NCI-H2107 treated with DMSO at 0.1 percent for 48 hours (cell line): Measurements from ENCODE around the gene MROH2A.

Source experiments
- DNase-seq: peaks from one replicate; lab custom pipeline; 2025; ENCODE audit not compliant: unreplicated experiment; lab: John Stamatoyannopoulos, UW

Gene MROH2A

DNA sequence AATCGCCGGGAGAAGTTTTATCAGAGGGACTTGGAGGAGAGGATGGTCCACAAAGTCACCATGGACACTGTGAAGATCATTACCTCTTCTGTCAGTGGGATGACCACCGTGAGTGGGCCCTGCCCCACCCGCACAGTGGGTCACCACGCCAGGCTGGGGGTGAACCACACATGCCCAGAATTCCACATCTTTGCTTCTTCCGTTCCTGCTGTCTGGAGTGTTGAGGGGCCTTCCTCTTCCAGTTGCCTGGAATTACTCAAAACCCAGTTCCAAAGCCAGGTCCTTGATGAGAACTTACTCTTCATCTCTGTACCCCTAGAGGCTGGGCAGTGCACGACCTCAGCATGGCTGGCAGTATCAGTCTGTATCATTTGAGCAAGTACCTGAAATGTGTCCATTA is 22.1 kb downstream of the MROH2A start:
- no peak for DNase-seq

DNA sequence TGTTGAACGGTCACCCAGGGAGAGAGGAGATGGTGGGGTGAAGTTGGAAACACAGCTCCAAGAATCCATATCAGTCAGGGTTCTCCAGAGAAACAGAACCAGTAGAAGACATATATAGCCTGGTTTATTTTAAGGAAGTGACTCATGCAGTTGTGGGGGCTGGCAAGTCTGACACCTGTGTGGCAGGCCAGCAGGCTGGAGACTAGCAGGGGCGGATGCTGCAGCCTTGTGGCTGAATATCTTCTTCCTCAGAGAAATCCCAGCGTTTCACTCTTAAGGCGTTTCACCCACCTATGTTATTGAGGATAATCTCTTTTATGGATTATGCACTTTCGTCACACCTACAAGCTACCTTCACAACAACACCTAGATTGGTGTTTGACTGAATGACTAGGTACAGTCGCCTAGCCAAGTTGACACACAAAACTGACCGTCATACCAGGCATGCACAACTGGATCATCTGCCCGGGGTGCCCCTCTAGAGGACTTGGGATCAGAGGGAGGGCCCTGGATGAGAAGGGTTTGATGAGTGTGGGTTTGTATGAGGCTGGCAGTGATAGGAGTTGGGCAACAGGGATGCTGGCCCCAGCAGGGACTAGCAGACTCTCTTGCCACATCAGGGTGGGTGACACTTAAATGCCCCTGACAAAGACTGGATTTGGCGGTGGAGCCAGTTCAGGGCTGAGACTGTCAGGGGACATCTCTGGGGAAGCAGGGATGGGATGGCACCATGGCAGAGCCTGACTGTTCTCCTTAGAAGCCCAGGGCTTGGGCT is 23.4 kb downstream of the MROH2A start:
- DNase-seq: no peak

DNA sequence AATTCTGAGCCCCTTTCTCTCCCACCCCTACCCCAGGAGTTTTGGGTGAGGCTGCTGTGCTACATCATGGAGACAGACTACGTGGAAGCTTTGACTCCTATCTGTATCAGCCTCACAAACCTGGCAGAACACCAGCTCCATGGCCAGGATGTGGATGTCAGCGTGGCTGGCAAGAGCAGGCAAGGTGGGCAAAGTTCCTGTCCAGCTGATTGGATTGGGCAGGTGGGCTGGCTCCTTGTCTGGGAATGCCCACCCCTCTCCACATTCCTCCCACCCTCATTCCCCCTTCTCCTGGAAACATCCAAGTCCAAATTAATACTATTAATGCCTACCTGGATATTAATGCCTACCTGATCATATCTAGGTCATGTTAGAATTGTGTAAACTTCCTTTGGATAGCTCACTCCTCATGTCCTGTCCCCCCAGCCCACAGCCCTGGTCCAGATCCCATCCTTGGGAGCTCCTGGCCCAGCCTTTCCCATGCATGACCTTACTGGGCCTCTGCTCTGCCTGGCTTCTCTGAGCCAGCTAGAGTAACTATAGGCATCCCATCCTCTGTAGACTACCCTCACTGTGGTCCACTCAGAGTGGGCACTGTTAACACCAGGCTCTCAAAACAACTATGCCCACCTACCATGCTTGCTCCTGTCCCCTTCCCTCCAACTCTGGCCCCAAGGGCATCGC is 24.1 kb downstream of the MROH2A start:
- DNase-seq: no peak

DNA sequence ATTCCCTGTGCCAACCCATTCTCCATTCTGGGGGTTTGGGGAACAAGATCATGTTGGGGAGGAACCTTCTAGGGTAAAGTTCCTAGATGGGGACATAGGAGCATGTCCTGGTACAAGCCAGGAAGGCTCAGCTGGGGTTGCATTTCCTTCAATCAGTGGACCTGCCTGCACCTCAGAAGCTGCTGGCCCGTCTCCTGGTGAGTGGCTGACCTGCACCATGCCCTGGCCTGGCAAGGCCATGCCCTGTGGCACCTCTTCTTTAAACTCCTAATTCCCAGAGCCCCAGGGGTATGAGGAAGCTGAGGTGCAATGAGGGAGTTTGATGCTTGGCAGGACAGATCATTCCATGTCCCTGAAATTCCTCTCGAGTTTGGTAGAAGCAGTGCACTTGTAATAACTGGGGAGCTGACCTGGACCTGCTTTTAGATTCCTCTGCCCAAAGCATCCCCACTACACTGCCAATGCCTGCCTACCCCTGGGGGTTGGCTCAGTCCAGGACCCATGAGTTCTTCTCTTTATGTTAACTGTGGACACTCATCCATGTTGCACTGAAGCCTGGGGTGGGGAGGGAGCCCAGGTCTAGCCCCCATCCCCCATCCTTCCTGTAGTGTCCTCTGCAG is 25.3 kb downstream of the MROH2A start:
- DNase-seq: no peak

DNA sequence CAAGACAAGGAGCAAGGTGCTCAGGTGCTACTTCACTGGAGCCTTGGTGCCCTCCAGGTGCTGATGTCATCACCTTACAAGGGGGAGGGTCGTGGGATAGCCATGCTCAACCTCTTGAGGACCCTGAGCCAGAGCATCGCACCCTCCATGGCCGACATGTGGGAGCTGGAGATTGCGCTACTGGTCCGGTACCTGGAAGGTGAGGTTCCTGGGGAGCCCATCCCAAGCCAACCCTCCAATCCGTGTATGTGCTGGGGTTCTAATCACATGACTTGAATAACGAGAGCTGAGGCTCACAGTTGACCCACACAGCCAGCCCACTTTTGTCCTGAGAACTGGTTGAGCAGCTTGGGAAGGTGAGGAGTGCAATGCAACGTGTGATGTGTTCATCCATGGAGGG is 25.9 kb downstream of the MROH2A start:
- DNase-seq: no peak

DNA sequence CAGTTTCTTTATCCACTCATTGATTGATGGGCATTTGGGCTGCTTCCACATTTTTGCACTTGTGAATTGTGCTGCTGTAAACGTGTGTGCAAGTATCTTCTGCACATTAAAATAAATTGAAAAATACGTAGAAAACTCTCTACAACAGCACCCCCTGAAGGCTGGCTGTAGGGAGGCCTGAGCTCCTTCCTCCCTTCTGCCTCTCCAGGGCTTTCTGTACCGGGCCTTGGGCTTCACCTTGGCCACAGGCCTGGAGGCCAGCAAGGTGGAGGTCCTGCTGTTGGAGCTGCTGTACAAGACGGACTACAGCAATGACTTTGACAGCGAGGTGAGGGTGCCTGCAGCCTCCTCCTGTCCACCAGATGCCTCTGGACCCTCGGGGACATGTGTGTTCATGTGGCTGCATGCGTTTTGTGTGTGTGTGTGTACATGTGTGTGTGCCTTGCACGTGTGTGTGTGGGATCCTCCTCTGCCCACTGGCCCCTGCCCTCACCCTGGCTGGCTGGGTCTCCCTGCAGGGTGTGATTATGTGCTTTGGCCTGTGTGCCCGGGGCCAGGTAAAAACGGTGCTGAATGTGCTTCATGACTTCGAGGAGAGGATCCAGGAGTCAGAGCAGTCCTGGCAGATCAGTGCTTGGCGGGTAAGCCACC is 29.2 kb downstream of the MROH2A start:
- no peak for DNase-seq

DNA sequence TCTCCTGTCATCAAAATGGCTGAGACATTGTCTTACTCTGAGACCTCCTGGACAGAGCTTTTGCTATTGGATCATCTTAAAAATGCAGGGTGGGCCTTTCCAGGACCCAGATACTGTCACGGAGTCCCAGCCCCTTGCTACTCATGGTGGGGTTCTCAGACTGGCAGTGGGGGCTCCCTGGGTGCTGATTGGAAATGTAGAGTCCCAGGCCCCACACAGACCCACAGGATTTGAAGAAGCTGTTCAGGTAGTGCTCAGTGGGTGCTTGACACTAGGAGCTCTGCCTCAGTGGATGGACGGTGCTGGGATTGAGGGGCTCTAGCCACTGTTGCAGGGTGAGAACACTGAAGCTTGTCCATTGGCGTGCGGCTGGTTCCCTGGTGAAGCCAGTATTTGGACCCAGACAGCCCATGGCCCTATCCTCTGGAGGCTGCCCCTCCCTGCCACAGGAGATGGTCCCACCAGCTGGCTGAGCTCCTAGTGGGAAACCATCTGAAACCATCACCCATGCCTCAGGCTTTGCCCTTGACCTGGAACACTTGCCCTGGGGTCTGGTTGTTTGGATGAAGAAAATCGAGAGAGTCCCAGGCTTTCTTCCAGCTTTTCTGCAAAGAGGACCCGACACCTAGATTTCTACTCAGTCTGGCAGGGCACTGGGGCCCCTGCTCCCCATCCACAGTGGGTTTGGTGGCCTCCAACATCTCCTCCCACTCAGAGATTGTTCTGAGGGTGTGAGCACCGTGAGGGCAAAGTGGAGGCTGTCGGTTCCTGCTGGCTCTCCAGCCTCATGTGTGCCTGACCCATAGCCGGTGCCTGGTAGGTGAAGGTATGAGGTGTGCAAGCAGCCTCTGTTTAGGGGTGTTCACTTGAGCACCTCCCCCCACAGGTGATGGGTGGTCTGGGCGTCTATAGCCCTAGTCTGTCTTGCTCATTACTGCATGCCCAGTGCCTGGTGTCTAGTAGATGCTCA is 30.1 kb downstream of the MROH2A start:
- DNase-seq: no peak

DNA sequence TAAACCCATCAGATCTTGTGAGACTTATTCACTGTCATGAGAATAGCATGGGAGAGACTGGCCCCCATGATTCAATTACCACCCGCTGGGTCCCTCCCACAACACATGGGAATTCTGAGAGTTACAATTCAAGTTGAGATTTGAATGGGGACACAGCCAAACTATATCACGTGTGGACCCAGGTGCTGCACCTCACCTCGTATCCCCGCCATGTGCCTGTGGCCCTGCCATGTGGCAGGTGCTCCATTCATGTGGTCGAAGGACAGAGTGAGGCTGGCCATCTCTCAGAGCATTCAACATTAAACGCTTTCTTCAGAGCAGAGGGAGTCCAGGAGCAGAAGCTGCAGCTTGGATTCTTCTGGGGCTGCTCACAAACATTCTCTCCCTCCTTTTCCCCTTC is 32.3 kb downstream of the MROH2A start:
- DNase-seq: no peak

DNA sequence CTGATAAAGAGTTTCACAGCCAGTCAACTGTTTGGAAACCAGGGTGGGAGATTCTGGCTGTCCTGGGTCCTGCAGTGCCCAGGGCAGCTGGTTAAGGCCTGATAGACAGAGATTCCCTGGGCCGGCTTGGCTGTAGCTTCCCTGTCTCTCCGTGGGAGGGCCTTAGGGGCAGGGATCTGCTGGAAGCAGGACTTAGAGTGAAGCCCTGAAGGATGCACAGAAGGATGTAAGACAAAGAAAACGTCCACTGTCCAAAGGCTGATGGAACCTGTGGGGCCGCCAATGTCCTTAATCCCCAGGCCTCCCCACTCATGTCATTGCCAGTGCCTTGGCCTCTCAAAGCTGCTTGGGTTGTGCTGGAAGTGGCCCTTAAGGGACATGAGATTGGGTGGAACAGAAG is 33.0 kb downstream of the MROH2A start:
- no peak for DNase-seq

DNA sequence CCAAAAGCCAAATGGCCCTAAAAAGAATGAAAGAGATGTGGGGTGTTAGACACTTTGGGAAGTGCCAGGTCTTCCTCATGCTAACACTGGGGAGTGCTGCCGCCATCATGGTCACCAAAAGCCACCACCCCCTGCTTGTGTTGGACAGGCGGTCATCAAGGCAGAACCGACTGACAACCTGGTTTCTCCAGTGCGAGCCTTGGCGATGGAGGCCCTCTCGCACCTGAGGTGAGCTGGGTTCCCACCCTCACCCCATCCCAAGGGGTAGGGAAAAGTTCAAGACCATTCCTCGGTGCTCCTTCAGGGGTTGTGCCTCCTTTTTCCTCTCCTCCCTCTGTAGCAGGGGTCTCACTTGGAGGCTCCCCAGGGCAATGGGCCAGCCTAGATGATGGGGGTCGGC is 33.6 kb downstream of the MROH2A start:
- DNase-seq: no peak

DNA sequence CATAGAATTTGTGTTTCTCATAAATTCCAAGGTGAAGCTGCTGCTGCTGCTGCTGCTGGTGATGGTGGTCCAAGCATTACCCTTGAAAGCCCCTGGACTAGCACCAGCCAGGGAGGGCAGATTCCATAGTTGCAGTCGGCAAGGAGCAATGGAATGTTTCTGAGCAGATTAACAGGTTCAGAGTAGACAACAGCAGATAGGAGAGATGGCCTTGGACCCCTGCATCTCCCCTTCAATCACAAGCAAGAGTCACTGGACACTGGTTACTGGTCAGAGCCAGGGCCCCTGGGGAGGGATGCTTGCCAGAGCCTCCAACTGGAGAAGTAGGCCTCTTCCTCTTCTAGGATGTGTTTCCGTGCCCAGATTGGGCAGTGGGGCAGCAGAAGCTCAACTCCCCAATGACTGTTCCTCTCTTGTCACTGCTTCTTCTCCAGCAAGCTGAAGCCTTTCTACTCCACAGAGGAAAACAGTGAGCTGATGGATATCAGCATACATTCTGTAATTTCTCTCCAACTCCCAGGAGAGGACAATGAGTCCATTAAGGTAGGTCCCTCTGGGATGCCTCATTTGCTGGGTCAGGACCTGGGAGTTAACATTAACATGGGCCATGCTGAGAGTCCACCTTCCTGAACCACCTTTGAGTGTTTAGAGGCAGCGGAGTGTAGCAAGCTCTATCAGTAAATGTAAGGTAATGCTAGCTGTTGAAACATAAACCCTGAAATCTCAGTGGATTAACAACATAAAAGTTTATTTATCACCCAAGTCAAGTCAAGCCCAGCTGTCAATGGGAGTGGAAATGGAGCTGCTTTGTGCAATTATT is 35.3 kb downstream of the MROH2A start:
- no peak for DNase-seq

DNA sequence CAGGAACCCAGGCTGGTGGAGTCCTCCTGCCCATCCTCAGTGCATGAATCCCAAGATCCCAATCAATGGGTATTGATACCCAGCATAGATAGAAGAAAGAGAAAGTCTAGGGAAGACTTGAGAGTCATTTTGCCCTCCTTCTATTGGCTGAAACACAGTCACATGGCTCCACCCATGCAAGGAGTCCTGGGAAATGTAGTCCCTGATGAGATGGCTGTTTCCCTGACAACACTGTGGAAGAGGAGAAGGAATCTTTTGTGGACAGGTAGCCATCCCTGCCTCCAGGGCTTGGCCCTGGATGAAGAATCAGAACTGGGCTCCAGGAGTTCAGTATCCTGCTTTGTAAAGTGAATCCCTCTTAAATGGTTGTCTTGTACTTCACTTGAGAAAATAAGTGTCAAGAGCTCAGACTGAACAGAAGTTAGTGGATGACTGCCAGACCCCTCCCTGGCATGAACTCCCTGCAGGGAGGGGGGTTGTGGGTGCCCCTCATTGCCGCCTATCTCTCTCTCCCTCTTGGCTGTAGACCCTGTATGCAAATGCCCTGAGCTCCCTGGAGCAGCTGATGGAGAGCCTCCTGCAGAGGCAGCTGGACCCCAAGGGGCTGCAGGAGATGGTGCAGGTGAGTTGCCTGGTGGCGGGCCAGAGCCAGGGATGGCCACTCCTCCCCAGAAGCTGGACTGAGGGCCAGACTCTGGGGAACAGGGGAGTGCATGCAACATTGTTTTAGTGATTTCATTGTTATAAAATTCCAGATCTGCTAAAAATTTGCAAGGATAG is 36.1 kb downstream of the MROH2A start:
- no peak for DNase-seq

DNA sequence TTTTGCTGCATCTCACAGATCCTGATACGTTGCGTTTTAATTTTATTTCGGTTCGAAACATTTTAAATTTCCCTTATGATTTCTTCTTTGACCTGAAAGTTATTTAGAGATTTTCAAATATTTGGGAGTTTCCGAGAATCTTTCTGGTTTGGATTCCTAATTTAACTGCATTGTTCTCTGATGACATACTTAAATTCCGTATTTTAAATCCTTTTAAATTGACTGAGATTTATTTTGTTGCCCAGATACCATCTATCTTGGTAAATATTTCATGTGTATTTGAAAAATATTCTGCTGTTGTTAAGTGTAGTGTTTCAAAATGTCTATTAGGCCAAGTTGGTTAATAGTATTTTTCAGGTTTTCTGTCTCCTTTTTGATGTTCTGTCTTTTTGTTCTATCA is 37.7 kb downstream of the MROH2A start:
- no peak for DNase-seq

DNA sequence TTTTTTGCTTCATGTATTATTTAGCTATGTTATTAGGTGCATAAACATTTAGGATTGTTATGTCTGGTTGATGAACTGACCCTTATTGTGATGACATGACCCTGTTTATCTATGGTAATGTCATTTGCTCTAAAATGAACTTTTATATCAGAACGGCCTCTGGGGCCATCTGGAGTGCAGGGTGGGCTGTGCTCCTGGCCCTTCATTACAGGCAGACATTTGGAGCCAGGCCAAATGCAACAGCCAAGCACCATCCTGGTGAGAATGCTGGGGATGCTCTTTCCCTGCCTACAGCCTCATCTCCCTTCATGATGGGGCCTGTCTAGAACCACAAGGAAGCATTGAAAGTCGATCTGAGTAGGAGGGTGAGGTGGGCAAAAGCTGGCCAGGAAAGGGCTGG is 38.2 kb downstream of the MROH2A start:
- DNase-seq: no peak

DNA sequence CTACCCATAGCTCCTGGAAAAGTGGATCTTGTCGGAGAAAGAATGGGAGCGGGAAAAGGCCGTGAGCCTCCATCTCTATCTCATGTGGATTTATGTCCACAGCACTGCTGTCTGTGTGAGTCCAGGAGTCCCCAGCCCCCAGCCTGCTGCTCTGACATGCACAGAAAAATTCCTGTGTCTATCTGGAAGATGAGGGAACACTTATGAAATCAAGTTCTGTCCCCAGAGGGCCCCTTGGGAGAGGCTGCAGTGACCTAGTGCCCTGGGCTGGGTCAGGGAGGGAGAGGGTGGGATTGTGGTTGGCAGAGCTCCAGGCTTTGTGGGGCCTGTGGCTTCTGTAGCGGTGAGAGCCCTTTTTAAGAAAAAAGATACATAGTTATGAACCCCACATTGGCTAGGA is 38.6 kb downstream of the MROH2A start:
- DNase-seq: no peak

DNA sequence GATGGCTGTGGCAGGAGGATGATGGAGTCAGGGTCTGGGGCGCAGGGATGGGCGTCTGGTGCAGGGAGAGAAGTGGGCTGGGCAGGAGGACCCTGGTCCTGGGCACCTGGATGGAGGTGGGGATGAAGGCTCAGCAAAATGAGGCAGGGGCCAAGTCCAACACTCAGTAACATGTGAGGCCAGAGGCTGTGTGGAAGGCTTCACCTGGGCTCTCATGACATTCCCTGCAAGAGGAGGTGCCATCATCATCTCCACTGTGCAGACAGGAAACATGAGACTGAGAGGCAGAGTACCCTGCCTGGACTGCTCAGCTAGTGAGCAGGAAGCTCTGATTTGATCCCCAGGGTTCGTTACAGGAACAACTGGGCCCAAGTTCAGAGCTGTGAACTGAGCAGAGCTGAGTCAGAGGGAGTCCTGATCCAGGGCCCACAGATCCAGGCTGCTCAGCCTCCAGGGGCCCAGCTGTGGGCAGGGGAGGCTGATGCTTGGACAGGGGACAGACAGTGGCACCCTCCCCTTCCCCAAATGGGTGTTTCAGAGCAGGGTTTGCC is 39.3 kb downstream of the MROH2A start:
- DNase-seq: no peak

DNA sequence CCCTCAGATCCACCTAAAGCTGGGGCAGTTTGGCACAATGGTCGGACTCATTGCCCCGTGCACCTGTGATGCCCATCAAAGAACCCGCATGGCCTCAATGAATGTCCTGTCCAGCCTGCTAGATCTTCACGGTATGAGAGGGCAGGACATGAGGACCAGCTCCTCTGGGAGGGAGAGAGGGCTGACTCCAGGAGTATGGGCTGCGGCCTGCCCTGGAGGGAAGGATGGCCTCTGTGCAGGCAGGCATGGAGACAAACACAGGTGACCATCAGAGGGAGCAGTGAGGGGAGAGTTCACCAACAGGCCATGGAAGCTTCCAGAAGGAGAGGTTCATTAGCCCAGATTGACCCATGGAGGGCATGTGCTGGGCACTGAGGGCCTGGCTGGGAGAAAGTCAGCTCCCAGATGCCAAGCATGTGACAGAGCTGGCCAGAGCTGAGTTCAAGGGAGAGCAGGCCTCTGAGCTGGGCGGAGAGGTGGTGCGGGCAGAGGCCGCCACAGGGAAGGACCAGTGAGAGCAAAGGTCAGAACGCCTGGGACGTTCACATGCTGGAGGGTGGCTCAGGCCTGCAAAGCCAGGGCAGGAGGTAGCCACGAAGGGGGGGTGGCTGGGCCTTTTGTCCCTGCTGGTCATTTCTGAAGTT is 40.0 kb downstream of the MROH2A start:
- no peak for DNase-seq
